ENCODE measurements around the gene CLEC11A. TPM values are rescaled to one million over a fixed set of nuclear protein-coding genes. Genes with fewer than 3 reads are reported as not detected.

CLEC11A gene
- total and polyA plus RNA-seq, 2 of the 8 experiments (the other 6 are each of a cell fraction or from before 2014, with no cell fraction given), result 4.3 to 17.4 TPM

DNA sequence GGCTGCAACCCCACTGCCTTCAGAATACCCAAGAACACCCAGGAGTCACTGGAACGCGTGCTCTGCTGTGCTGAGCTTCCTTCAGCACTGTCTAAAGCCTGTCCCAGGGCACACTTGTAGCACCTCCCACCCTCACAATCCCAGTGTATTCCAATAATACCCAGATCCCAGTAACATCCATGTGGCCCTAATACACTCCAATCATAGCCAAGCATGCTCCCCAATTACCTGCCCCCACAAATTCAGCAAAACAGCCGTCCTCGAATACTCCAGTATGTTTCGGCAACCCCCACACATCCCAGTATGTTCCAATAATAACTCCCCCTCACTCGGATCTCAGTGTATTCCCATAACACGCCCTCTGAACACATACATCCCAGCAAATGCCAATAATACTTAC, 32.7 kb upstream of the CLEC11A start:
- no peak overlapping the region for H4K91ac ChIP-seq (replicated peaks; ENCODE audit: insufficient read length, low read length)
- H4K8ac ChIP-seq (ENCODE audit: extremely low read depth, insufficient read depth, low read length), result no peak overlapping the region
- H3K4ac ChIP-seq (replicated peaks; ENCODE audit: insufficient read length, low read depth, low read length), result no peak overlapping the region
- no peak overlapping the region for H3K23ac ChIP-seq (ENCODE audit: insufficient read length)
- H3K14ac ChIP-seq (ENCODE audit: insufficient read length), result no peak overlapping the region
- H4K20me1 ChIP-seq (replicated peaks in 1 of 2; ENCODE audit: control insufficient read depth in 1 of 2, insufficient read depth in 2 of 2, low read length in 2 of 2), result peaks cover 0 to 16% of the 10 kb centered on the region in 2 experiments
- H3K18ac ChIP-seq (ENCODE audit: extremely low read depth, low read length), result no peak overlapping the region
- H2AK5ac ChIP-seq (ENCODE audit: low read depth, low read length), result no peak overlapping the region
- H3K56ac ChIP-seq (replicated peaks; ENCODE audit: insufficient read length, low read depth, low read length), result no peak overlapping the region
- H3K27ac ChIP-seq (ENCODE audit: low read depth, low read length), result no peak overlapping the region
- 86% methylated on average over 7 of the region's 7 CpGs; no CpG with 5 or more reads in 1 of the 2 experiments for WGBS, 2 experiments (ENCODE audit: extremely low coverage in 1 of 2, insufficient coverage in 1 of 2, insufficient read length in 1 of 2, insufficient replicate concordance in 2 of 2, low coverage in 1 of 2, low lambda C conversion rate in 2 of 2, missing lambda C conversion rate in 1 of 2)
- H2BK20ac ChIP-seq (ENCODE audit: low read length), result no peak overlapping the region
- H3K36me3 ChIP-seq (ENCODE audit: control insufficient read depth in 2 of 4, insufficient read depth in 4 of 4, low read length in 3 of 4), result no peaks in the 10 kb centered on the region
- H2BK120ac ChIP-seq (replicated peaks; ENCODE audit: low read depth, low read length), result no peak overlapping the region
- ChIA-PET CTCF (ENCODE audit: partially characterized antibody) (interaction anchor here (0.9 to 1.0 kb wide), 2 partner anchors 13 to 230 kb away, joined by 3 read pairs; no protein-coding TSS in a partner anchor), POLR2A (ENCODE audit: partially characterized antibody) (interaction anchor here (1.0 to 1.2 kb wide), 2 partner anchors 12 to 14 kb away, joined by 3 to 4 read pairs; no protein-coding TSS in a partner anchor)
- no peaks in the 10 kb centered on the region for H3K79me2 ChIP-seq (ENCODE audit: control insufficient read depth in 1 of 2, insufficient read depth in 2 of 2, low read length in 2 of 2)
- no peak overlapping the region for H3K4me3 ChIP-seq (ENCODE audit: extremely low read depth in 1 of 4, insufficient read depth in 2 of 4, low read depth in 3 of 4, low read length in 4 of 4)
- no peak overlapping the region for H3K4me2 ChIP-seq (ENCODE audit: insufficient read depth in 1 of 2, low read depth in 2 of 2, low read length in 2 of 2)
- H3K79me1 ChIP-seq (ENCODE audit: low read depth, low read length), result no peaks in the 10 kb centered on the region
- no peak overlapping the region for H4K5ac ChIP-seq (ENCODE audit: insufficient read length, low read depth, low read length)
- H3K9ac ChIP-seq (replicated peaks in 1 of 4; ENCODE audit: extremely low read depth in 1 of 4, low read depth in 3 of 4, low read length in 3 of 4), result no peak overlapping the region
- FAIRE-seq, result no peak
- no peaks in the 10 kb centered on the region for H3K9me3 ChIP-seq (ENCODE audit: insufficient read depth in 2 of 2, low read depth in 1 of 2, low read length in 1 of 2)
- no peak overlapping the region for H2BK5ac ChIP-seq (ENCODE audit: low read depth, low read length)
- H2BK12ac ChIP-seq (ENCODE audit: low read depth, low read length), result no peak overlapping the region
- H2AFZ ChIP-seq (ENCODE audit: low read length), result no peak overlapping the region
- H2BK15ac ChIP-seq (ENCODE audit: low read length), result no peak overlapping the region
- TF ChIP-seq RBBP5 (IDR thresholded peaks at IDR 0.05; ENCODE audit: borderline replicate concordance, low read depth, low read length), result no peak
- TF ChIP-seq YY1 (IDR thresholded peaks at IDR 0.05; ENCODE audit: low read depth, low read length), result no peak
- no peak for TF ChIP-seq KDM4A (IDR thresholded peaks at IDR 0.05; ENCODE audit: low read depth, low read length, severe bottlenecking)
- TF ChIP-seq, protein P1, sequence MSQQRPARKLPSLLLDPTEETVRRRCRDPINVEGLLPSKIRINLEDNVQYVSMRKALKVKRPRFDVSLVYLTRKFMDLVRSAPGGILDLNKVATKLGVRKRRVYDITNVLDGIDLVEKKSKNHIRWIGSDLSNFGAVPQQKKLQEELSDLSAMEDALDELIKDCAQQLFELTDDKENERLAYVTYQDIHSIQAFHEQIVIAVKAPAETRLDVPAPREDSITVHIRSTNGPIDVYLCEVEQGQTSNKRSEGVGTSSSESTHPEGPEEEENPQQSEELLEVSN (IDR thresholded peaks at IDR 0.05), result no peak
- TF ChIP-seq SIRT6 (IDR thresholded peaks at IDR 0.05; ENCODE audit: low read length), result no peak
- TF ChIP-seq TAF1 (IDR thresholded peaks at IDR 0.05; ENCODE audit: low read depth, low read length), result no peak
- TF ChIP-seq NANOG (IDR thresholded peaks at IDR 0.05; ENCODE audit: insufficient read depth, low read depth, low read length, poor library complexity, severe bottlenecking), result no peak
- H3K27me3 ChIP-seq (replicated peaks in 1 of 4; ENCODE audit: control insufficient read depth in 3 of 4, extremely low read depth in 1 of 4, insufficient read depth in 3 of 4, low read length in 3 of 4), result peaks cover 14 to 74% (median 66%) of the 10 kb centered on the region in 4 experiments
- H3K4me1 ChIP-seq (replicated peaks in 1 of 4; ENCODE audit: control insufficient read depth in 3 of 4, insufficient read depth in 4 of 4, low read length in 3 of 4), result peaks cover 0 to 24% (median 18%) of the 10 kb centered on the region in 4 experiments; a peak in 6 of 7 replicates
- DNase-seq (ENCODE audit: low read depth in 1 of 2, low spot score in 2 of 2), result no peak
- H3K23me2 ChIP-seq (ENCODE audit: low read depth, low read length), result peaks cover 6% of the 10 kb centered on the region; the same call in 1 of the 2 replicates
